Effector CD4-positive, alpha-beta T cell (primary cell): ENCODE data around the gene NRP1.

Experiments used
- DNase-seq: peaks from one replicate; pipeline ENCODE4 v3.0.0-alpha.2; 2020

Gene NRP1

DNA sequence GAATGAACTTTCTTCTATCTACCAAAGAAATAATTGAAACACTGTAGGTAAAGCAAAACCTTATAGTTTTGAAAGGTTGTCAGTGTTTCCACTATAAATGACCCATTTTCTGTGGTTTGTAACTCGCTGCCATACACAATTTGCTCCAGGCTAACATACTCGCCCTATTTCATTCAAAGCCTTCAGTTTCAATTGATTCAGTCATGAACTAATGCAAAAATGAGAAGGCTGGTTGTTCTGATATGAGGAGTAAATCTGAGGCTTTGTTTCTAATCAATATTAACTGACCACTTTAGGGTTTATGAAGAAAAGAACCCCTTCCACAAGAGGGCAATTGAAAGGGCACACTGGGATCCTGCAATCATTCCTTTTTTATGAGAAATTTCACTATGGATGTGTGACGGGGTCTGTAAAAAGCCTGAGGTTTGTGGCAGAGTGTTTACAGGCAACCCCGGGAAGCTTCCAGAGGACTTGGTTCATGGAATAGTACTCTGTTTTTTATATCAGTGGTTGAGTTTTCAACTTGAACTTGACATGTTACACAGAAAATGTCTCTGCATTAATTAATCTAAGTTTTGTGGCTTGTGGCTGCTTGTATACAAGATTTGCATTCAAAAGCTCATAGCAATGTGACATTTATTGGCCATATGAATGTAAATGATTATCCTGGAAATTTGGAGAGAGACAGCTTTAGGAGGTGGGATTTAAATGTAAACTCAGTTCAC lies 133.2 kb downstream of the NRP1 start:
- DNase-seq, result no peak

DNA sequence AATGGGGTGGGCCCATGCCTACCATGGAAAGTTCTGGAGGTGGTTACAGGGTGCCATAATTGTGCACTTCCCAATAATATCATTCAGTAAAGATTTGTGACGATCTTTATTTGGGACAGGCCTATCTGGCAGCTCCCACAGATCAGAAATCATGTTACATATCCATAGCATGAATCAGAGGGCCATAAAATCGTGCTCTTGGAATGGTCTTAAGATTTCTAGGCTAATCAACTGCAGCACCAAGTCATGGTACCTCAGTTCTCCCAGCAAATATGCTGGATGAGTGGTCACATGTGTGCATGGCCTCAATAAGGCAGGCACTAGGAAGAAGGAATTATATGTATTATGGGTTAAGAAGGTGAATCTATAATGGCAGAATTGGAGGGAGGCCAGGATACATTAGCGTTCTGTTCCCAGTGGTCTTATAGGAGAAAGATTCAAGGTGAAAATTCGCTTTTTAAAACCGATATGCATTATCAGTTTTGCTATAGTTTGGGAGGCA lies 134.7 kb downstream of the NRP1 start:
- DNase-seq, result no peak

- DNase-seq, result no peak
These were observed 135.9 kb downstream of the NRP1 start for GRCh38 chr10:33198610-33199009.

DNA sequence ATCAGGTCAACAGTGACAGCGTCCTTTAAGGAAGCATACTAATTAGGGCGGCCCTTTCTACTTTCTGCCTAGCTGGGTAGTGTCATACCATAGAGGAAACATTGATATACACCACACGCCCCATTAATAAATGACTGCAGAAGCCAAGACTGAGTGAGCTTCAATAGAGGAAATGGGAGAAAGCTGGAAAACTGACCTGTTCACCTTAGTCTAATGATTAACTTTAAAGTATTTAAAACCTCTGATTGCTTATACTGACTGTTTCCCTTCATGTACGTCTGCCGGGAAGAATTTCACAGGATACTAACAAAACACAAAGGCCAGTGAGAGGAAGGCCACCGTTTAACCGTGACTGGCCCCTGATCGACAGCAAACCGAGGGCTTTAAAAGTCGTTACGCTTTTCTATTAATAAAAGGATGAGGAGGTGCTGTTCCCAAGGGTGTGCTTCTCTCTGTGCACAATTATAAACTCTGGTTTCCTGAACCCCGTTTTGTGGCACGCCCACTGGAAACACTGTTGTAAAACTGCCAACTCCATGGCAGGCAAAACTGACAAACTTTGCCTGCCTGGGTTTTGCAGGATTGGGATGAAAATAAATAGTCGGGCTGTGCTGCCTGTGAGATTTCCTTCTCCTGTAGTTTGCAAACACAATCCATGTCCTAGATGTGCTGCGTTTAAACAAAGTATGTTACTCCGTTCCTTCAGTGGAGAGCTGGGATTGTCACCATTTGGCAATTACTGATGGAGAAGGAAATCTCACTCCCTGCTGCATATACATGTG lies 137.6 kb downstream of the NRP1 start:
- DNase-seq, result no peak

DNA sequence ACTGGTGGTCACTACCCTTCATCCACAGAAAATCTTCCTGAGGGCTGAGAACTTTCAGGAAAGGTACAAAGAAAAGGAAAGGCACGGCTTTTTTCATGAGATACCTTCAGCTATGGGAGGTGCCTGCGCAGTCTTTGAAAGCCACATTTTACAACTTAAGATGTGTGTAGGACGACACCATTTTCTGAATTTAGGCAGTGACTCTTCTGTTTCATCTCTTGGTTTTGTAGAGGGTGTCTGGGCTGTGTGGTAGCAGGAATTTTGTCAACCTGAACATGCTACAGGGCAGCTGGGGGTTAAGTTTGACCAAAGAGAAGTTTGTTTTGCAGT lies 138.1 kb downstream of the NRP1 start:
- DNase-seq, result no peak

DNA sequence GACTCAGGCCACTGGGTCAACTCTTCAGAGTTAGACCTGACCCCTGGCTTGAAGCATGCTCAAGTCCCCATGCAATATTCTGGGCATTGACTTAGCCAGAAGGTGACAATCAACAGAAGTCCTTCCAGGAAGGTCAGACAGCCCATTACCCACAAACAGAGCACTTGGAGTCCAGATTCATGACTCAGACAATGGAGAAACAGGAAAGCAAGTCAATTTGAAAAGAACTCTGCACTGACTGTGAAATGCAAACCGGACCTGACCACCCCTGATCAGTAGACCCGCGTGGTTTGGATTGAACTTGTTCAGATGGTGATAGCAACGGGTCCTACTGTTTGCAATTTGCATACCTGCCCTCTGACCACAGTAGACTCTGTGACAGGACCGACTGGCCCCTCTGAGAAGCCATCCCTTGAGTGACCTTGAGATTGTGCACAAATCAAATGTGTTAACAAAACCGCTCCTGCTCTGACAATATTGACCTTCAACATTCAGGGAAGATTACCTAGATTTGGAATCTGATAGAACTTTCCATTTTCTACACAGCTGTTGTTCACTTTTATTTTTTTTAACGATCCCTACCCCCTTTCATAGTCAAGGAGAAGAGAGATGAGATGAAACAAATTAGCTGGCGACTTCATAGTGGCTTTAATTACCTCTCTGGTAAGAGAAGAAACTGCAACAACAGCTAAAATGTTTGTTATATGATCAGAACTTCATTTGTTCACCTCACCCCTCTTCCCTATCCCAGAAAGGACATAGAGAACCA lies 138.7 kb downstream of the NRP1 start:
- no peak for DNase-seq

GRCh38 chr10:33193701-33194521 lies 140.6 kb downstream of the NRP1 start:
- DNase-seq, result no peak

DNA sequence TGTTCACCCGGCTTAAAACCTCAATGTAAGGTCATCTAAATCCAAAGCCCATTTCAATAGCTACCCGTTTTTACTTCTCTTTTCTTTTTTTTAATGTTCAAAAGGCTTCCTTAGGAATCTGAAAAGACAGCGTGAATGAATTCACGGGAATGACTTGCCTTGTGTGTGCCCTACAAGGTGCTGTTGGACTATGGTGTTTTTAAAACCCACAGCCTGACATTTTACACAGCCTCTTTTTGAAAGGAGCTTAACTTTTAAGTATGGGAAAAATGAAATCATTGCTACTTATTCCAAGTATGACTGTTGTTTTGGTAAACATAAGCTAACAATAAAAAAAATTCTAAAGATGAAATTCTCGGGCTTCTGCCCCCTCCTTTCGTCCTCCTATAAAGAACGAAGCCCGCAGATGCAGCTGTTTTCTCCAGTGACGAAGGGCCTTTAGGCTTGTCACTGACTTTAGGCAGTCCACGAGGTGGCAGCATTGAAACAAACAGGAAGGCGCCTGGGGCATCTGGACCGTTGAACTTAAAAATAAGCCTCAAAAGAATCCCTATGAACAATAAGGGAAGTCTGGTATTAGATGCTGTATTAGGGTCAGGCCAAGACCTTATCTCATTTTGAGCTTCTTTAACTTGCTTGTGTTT lies 141.3 kb downstream of the NRP1 start:
- peak; percentile 58 for DNase-seq

GRCh38 chr10:33192190-33192589 lies 142.3 kb downstream of the NRP1 start:
- DNase-seq, result no peak

DNA sequence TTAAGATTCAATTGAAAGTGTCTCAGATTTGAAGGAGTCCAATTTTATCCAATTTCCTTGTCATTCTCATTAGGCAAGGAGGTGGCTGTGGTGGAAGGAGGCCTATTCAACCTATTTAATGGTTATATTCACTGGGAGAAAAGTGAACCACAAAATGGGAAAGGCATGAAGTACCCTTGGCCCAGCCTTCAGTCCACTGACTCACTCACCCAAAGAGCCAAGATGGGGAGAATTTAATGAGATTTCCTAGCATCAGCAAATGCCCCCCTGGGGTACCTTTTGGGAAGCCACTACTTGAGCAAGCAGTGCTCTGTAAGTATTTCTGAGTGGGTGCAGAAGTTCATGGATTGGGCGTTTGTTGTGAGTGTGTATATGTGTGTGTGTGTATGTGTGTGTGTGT lies 144.1 kb downstream of the NRP1 start:
- no peak for DNase-seq

GRCh38 chr10:33189808-33190207 lies 144.7 kb downstream of the NRP1 start:
- DNase-seq, result no peak

- no peak for DNase-seq
These were observed 145.1 kb downstream of the NRP1 start for GRCh38 chr10:33189363-33189762.

DNA sequence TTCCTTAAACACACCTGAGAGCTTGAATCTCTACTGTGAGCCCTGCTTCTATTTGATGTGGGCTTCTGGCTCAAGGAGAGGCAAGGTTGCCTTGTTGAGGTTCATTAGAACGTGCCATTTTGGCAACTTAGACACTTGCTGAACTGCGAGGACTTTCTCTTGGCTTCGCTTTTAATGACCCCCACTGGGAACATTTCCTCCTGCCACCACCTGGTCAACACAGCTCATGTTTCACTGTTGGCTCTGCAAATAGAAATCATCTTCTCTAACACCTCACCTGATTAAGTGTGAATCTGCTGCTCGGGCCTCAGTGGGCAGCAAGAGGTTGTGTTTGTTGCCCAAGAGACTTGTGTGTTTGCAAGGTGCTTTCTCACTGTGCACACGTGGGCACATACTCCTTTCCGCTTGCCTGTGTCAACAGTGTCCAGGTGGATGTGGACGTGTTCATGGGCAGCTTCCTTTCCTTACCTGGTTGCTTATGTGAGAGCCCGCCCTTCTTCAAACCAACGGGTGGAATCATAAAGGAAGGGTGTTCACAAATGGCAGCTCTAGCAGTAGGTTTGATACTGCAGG lies 147.0 kb downstream of the NRP1 start:
- no peak for DNase-seq

GRCh38 chr10:33186150-33186549 lies 148.3 kb downstream of the NRP1 start:
- DNase-seq, result no peak

DNA sequence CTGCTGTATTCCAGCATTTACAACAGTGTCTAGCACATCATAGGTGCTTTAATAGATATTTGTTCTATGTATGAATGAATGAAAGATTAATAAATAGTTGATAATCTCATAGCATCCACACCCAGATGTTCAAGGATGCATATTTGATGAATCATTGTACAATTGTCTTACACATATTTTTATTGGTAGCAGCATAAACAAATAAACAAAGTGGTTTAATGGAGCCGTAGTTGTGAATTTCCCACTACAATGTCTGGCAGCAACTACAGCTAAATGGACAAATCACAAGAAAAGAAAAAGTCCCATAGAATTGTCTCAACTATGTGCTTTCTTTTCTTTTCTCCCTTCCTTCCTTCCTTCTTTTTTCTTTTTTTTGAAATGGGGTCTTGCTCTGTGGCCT lies 150.8 kb downstream of the NRP1 start:
- no peak for DNase-seq

GRCh38 chr10:33180921-33181320 lies 153.5 kb downstream of the NRP1 start:
- DNase-seq, result no peak

GRCh38 chr10:33180390-33180789 lies 154.1 kb downstream of the NRP1 start:
- no peak for DNase-seq

GRCh38 chr10:33179067-33179466 lies 155.4 kb downstream of the NRP1 start:
- no peak for DNase-seq

GRCh38 chr10:33178026-33178755 lies 156.3 kb downstream of the NRP1 start:
- no peak for DNase-seq

- DNase-seq, result no peak
These were observed 157.8 kb downstream of the NRP1 start for GRCh38 chr10:33176688-33177087.
